Measurements from ENCODE around the gene FGF3.

The FGF3 gene

DNA sequence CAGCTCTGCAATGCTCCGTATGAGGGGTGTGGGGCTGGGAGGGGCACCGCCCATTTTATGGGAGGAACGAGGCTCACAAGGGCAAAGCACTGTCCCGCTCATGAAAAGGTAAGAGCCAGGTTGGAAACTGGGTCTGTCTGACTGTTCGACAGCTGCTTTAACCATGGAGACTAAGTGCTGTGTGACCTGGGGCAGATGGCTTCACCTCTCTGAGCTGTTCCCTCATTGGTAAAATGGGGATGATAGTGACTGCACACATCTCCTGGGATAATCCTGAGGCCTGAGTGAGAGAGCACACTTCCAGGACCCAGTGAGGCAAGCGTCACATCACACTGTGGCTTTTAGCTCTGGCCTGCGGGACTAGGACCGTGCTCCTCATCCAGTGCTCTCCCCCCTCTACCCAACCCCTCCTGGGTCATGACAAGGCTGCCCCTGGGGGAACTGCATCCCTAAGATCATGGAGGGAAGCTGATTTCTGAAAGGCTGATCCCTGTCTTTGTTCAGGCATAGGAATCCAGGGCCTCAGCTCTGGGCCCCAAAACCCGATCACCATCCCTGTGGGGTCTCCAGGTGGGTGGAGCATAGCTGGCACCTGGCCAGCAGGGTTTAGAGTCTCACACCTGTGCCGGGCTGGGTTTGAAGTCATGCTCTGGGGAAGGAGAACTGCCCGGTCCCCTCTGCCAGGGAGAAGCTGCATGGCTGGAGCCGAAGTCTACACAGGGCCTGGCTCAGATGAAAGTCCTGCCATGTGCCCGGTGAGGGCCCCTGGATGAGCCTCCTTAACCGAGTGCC is 21.3 kb downstream of the FGF3 start:
- TF ChIP-seq POLR2A (IDR thresholded peaks at IDR 0.05; ENCODE audit: low read depth, low read length), result no peak
- FAIRE-seq (no peak), DNase-seq (ENCODE audit: insufficient read length, low spot score) (no peak)

DNA sequence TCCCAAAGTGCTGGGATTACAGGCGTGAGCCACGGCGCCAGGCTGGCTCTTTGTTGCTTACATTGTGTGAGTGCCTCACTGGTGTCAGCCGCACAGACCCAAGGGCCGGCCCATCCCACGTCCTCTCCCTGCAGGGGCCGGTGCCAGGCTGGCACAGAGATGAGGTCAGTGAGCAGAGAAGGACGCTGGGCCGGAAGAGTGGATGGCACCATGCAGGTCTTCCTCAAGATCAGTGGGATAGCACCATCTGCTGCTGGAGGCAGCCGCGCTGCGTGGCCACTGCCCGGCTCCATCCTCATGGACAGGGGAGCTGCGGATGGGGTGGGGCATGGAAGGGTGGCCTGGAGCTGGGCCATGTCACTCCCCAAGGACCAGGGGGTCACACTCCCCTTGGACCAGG is 22.1 kb downstream of the FGF3 start:
- DNase-seq (ENCODE audit: insufficient read length, low spot score), result no peak
- TF ChIP-seq POLR2A (IDR thresholded peaks at IDR 0.05; ENCODE audit: low read depth, low read length), result no peak
- no peak for FAIRE-seq

DNA sequence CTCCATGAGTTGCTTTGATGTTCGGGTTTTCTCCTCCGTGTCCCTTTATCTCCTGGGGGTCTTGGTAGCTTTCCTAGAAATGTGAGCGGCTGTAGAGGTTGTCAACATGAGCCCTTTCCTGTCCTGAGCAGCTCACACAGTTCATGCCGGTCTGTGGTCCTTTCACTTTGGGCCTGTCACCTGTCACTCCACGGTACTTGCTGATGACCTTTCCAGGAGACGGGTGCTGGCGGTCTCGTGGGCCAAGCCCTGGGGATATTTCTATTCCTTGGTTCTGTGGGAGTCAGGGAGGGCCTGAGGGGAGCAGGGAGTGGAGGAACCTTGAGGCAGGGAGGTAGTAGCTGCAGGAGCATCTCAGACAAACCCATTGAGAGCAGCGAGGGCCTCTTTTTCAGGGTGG is 23.2 kb downstream of the FGF3 start:
- no peak for TF ChIP-seq POLR2A (IDR thresholded peaks at IDR 0.05; ENCODE audit: low read depth, low read length)
- no peak for DNase-seq (ENCODE audit: insufficient read length, low spot score)
- no peak for FAIRE-seq

DNA sequence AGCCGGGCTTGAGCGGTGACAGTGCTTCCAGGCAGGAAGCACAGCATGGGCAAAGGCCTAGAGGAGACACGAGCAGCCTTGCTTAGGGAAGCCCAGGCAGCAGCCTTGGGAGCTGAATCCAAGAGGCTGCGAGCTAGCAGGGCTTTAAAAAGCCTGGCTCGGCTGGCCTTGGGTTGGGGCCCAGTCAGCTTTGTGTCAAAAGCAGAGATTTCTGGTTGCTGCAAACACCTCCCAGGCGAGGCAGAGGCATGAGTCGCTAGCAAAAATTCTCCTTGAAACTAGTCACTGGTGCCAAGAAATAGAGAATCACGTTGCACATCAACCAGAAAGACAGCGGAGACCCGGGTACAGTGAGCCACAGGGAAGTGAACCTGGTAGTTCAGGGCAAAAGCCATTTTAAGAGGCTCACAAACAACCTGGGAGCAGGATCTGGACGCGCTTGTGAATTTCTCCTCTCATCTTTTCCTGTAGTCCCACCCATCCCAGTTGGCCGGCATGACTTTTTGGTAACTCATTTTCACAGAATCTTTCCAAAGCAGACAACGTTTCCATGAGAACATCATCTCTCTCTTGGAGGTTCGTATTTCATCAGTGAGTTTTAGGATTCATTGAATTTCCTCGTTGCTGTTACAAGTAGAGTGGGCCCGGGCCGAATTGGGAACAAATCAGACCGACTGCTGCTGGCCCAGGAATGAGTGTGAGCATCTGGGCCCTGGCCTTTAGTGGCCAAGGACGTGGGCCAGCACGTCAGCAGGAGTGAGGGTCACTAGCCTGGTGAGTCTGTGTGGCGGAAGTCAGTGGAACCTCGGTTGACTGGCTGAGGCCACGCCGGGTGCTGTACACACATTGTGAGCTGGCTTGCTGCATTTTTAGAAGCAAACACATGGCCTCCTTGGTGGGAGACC is 27.7 kb downstream of the FGF3 start:
- no peak for FAIRE-seq
- TF ChIP-seq POLR2A (IDR thresholded peaks at IDR 0.05; ENCODE audit: low read depth, low read length), result no peak

DNA sequence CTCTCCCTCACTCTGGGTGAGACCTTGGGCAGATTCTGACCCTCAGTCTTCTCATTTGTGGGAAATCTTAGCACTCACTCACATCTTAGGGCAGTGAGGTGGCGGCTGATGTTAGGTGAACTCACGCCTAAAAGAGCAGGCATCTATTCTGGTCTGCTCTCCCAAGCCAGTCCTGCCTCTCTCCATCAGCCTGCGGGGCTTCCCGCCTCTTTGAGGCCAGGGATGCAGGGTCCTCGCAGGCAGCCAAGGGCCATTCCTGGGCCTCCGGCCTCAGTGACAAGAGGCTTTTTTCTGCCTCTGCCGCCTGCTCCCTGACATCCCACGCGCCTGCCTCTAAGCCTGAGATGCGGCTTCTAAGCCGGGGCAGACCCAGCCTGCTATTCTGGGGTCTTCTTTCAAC is 30.3 kb downstream of the FGF3 start:
- FAIRE-seq, result no peak
- no peak for TF ChIP-seq POLR2A (IDR thresholded peaks at IDR 0.05; ENCODE audit: low read depth, low read length)
- no peak for DNase-seq (ENCODE audit: insufficient read length, low spot score)

More for the DNA sequence above, 27.7 kb downstream of the FGF3 start:
- DNase-seq (ENCODE audit: insufficient read length, low spot score), result no peak

DNA sequence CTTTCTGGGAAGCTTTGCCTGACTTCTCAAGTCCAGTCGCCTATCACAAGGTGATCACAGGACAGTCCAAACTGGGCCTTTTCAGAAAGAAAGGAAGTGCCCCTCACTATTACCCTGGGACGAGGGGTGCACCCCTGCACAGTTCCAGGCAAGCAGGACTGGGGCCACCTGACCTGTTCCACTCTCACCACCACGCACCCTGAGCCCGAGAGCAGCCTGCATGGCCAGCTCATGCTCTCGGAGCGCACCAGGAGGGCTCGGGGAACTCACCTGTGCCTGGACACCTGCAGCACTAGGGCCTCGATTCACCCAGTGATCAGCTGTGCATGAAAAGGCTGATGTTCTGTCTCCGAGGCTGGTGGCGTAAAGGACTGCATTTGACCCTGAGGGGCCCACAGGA is 31.3 kb downstream of the FGF3 start:
- no peak for TF ChIP-seq POLR2A (IDR thresholded peaks at IDR 0.05; ENCODE audit: low read depth, low read length)
- DNase-seq (ENCODE audit: insufficient read length, low spot score) (no peak), FAIRE-seq (no peak)

DNA sequence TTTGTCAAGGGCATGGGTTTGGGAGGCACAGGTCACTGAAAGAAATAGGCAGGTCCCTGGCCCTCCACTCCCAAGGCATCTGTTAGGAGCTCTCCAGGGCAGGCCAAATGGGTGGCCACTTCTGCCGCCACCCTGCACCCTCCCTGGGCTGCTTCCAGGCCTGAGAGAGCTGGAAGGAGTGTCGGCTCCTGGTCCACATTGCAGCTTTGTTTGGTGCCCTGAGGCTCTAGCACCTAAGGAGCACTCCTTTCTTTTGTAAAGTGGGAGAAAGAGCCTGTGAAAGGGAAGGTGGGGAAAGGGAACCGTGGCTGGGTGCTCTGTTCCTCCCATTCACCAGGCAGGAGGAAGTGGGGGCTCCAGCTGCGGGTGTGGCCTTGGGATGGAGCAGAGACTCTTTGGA is 31.8 kb downstream of the FGF3 start:
- FAIRE-seq (no peak), DNase-seq (ENCODE audit: insufficient read length, low spot score) (no peak)
- TF ChIP-seq POLR2A (IDR thresholded peaks at IDR 0.05; ENCODE audit: low read depth, low read length), result no peak

DNA sequence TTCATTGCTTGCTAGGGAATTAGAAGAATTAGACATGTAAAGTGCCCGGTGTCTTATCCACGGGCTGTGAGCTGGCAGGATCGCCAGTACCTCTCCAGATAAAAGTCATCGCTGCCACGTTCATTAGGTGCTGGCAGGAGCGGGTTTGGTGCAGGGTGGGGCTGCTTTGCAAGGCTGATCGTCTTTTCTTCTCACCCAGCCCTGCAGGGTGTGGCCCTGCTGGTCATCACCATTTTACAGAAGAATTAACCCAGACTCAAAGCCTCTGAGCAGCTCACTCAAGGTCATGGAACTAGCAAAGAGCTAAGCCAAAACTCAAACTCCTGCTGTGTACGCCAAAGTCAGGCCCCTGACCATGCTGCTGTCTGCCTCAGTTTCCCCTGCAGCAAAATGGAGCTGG is 38.0 kb downstream of the FGF3 start:
- FAIRE-seq (no peak), DNase-seq (ENCODE audit: insufficient read length, low spot score) (no peak)
- no peak for TF ChIP-seq POLR2A (IDR thresholded peaks at IDR 0.05; ENCODE audit: low read depth, low read length)

DNA sequence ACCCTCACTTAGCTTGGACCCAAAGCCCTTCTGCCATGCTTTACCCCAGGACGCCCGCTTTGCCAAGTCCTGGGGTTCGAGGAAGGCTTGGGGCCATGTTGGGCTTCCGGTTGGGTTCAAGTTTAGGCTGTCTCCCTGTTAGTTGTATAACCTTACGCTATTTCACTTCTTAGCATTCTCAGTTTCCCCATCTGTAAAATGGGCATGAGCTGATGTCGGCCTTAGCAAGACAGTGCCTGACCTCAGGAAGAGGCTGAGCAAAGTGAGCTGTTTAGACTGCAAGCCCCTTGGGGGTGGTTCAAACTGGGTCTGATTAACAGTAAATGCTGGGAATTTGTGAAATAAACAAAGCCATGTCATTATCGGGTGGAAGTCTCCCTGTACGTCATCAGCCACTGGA is 40.8 kb downstream of the FGF3 start:
- no peak for FAIRE-seq
- DNase-seq (ENCODE audit: insufficient read length, low spot score), result no peak
- no peak for TF ChIP-seq POLR2A (IDR thresholded peaks at IDR 0.05; ENCODE audit: low read depth, low read length)

DNA sequence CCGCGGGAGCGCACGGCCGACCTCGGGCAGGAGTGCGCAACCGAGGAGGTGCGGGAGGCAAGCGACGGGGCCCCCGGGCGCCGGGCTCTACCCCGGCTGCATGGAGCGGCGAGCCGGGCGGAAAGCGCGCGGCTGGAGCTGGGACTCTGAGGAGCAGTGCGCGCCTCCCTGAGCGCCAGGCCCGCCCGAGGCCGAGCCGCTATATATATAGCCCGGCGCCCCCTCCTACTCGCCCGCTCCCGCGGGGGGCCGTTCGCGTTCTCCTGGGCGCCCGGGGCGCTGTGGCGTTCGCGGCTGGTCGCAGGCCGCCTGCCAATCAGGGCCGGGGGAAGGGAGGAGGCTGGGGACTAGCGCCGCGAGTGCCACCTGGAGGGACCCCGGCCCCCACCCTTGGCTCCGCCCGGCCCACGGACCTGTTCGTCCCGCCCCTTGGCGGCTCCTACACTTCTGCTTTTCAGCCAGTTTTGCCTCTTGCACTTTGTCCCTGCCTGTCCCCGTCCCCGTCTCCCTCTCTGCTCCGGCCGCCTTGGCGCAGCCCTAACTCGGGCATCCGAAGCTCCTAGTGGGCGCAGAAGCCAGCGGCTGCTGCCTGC is 44.0 kb downstream of the FGF3 start, which contains the start of gene FGF4:
FGF4 (minus strand) TSS at position 179 of the 593 bp plus-strand sequence. CDS start 257 bp downstream, outside the sequence.
- FAIRE-seq, result no peak
- TF ChIP-seq POLR2A (IDR thresholded peaks at IDR 0.05; ENCODE audit: low read depth, low read length), result no peak
- DNase-seq (ENCODE audit: insufficient read length, low spot score), result no peak

DNA sequence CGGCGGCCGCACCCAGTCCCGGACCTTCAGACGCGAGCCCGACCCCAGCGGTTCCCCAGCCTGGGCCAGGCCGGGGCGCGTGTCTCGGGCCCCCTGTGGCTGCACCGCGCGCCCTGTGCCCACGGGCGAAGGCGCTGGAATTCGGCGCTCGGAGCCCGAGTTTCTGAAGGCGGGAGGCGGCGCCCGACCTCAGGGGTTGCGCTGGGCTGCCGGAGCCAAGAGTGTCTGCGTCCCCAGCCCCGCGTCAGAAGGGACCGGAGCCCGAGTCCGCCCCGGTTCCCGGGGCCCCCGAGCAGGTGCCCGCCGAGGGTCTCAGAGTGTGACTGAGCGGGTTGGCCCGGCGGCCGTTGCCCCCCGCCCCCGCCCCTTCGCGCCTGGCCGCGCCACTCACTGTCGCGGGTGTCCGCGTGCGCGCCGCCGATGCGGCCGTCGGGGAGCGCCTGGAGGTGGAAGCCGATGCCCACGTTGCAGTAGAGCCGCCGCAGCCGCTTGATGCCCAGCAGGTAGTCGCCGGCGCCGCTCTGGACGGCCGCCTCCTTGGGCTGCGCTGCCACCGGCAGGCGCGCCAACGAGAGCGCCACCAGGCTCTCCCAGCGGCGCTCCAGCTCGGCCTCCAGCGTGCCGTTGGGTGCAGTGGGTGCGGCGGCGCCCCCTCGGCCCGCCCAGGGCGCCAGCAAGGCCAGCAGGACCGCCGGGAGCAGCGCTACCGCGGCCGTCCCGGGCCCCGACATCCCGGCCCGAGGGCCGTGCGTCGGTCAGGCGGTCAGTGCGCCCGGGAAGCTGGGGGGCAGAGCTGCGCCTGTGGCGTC is 44.7 kb downstream of the FGF3 start:
- DNase-seq (ENCODE audit: insufficient read length, low spot score) (no peak), FAIRE-seq (no peak)
- no peak for TF ChIP-seq POLR2A (IDR thresholded peaks at IDR 0.05; ENCODE audit: low read depth, low read length)

DNA sequence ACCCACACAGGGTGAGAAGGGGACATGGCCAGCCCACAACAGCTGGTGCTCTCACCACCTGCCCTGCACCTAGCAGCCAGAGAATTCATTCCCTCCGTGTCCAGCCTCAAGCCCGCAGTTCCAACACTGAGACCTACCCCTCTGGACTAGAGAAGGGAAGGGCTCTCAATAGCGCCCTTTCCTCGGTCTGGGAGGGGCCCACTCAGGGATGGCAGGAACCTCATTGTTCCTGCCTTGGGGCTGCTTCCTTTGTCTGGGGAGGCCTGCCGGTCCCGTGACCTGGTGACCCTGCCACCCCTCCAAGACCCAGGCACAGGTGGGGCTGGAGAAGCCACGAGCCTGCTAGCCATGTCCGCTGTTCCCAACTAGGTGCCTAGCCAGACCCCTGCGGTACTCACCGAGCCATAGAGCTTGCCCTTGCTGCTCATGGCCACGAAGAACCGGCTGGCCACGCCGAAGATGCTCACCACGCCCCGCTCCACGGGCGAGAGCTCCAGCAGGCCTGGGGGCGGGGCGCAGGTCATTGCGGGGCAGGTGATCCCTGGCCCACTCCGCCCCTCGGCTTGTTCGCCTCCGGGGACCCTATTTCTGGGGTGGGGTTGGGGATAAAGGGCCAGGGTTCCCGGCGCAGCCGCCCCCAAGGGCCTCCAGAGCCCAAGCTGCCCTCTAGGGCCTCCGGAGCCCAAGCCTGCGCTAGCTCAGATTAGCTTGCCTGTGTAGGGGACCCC is 45.4 kb downstream of the FGF3 start:
- TF ChIP-seq POLR2A (IDR thresholded peaks at IDR 0.05; ENCODE audit: low read depth, low read length), result no peak
- no peak for FAIRE-seq
- DNase-seq (ENCODE audit: insufficient read length, low spot score), result no peak

DNA sequence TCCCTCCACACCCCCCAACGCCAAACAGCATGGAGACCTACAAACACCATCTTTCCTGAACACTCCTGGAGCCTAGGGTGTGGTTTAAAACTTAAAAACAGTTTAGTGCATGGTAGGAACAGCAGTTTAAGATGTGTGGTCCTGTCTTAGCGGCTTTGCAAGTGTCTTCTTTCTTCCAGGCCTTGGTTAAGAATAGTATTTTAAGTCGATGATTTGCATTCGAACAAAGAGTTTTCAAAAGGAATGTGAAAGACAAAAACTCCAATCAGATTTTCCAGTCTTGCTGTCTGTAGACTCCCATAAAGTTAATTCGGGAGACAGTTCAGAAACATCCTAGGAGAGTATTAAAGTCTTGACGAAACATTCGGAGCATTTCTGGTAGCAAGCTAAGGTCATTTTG is 47.8 kb downstream of the FGF3 start:
- no peak for TF ChIP-seq POLR2A (IDR thresholded peaks at IDR 0.05; ENCODE audit: low read depth, low read length)
- FAIRE-seq (no peak), DNase-seq (ENCODE audit: insufficient read length, low spot score) (no peak)
